ENCODE results near the gene SLC25A1.
"Not testable (repeated sequence)": the region's sequence is repeated elsewhere in the genome, so short reads cannot be mapped to it uniquely, and the experiment has no call there.

The SLC25A1 gene

DNA sequence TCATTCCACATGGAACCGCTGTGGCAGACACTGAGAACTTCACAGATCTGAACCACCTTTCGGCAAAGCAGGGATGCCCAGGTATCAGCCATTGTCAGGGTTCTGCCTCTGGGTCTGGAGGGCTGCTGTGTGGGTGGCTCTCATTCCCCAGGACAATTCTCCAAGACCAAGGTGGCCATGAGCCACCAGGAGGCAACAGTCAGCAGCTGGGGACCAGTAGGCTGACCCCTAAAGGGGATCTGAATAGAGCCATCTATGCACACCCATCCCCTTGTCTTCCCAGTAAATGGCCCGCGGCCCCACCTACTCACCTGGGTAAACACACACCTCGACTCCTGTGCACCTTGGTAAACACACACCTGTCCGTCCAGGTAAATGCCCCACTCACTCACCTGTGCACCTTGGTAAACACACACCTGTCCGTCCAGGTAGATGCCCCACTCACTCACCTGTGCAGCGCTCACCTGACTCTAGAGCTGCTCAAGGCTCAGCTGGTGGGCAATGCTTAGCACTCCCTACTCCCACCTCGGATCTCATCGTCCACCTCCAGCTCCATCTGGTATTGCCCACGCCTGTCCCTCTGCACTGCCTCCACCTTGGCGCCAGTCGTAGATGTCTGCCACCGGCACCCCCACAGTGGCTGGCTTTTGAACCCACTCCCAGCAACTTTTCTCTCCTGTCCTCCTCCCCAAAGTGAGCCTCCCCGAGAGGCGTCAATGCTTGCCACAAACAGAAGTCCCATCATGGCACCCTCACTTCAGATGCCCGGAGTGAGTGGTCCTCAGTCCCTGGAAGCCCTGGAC, 10.2 kb downstream of the SLC25A1 start:
- in situ Hi-C loops (cut with HindIII; ENCODE audit: low sequenced_read_pairs), result no loop called here

DNA sequence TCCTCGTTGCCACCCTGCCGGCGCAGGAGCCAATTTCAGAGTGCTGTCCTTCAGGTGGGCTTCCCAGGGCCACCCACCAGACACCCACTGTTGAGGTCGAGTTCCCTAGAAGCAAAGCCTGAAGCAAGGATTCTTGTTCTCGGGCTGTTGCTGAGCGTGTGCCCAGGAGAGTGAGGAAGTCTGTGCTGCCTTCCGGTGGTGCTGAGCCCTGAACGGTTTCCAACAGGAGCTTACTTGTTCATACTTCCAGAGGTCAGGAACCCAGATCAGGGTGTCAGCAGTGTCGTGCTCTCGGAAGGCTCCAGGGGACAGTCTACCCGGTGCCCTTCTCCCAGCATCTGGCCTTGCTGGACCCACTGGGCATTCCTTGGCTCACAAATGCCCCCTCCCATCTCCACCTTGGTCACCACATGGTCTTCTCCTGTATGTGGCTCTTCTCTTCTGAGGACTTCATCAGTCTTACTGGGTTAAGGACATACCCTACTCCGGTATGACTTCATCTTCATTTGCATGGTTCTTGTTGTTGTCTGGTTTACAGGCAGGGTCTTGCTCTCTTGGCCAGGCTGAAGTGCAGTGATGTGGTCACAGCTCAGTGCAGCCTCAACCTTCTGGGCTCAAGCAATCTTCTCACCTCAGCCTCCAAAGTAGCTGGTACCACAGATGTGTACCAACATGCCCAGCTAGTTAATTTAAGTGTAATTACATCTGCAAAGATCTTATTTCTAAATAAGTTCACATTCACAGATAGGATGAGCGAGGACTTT, 11.2 kb downstream of the SLC25A1 start:
- in situ Hi-C loops (cut with HindIII; ENCODE audit: low sequenced_read_pairs), result no loop called here

DNA sequence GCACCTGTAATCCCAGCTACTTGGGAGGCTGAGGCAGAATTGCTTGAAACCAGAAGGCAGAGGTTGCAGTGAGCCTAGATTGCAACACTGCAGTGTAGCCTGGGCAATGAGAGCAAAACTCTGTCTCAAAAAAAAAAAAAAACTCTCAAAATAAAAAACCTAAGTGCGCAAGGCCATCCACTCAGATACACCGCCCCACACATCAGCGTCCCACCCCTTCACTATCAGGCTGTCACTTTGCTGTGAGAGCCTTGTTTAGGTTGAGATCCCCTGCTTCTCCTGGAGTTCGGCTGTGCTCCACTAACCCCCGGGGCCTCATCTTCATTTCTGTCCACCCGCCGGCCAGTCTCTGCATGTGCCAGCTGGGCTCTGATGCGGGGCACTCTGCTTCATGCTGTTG, 12.1 kb downstream of the SLC25A1 start:
- in situ Hi-C loops (cut with HindIII; ENCODE audit: low sequenced_read_pairs), result no loop called here

DNA sequence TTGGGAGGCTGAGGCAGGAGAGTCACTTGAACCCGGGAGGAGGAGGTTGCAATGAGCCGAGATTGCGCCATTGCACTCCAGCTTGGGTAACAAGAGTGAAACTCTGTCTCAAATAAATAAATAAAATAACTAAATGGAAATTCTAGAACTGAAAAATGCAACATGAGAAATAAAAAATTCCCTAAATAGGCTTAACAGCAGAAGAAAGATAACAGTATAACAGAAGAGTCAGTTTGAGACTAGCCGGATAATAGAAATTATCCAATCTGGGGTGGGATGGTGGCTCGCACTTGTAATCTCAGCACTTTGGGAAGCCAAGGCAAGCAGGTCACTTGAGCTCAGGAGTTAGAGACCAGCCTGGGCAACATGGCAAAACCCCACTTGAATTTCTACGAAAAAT, 14.1 kb downstream of the SLC25A1 start:
- in situ Hi-C loops (cut with HindIII; ENCODE audit: low sequenced_read_pairs), result no loop called here

DNA sequence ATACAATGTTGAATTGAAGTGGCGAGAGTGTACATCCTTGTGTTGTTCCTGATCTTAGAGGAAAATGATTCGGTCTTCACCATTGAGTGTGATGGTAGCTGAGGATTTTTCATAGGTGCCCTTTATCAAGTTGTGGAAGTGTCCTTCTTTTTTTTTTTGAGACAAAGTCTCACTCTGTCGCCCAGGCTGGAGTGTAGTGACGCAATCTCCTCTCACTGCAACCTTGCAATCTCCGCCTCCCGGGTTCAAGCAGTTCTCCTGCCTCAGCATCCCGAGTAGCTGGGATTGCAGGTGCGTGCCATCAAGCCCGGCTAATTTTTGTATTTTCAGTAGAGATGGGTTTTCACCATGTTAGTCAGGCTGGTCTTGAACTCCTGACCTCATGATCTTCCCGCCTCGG, 19.9 kb downstream of the SLC25A1 start:
- in situ Hi-C loops (cut with HindIII; ENCODE audit: low sequenced_read_pairs), result not testable (repeated sequence)

DNA sequence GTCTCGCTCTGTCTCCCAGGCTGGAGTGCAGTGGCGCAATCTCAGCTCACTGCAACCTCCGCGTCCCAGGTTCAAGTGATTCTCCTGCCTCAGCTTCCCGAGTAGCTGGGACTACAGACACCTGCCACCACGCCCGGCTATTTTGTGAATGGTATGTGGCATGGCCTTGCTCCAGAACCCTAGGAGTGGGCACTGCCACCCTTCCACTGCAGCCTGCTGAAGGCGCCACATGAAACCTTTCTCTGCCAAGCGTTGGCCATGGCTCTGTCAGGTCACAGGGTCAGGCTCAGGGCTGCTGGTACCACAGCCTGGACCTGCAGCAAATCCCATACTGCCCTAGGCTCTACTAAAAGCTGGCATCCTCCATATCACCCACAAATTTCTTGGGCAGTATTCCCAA, 22.4 kb downstream of the SLC25A1 start:
- in situ Hi-C loops (cut with HindIII; ENCODE audit: low sequenced_read_pairs), result not testable (repeated sequence)

DNA sequence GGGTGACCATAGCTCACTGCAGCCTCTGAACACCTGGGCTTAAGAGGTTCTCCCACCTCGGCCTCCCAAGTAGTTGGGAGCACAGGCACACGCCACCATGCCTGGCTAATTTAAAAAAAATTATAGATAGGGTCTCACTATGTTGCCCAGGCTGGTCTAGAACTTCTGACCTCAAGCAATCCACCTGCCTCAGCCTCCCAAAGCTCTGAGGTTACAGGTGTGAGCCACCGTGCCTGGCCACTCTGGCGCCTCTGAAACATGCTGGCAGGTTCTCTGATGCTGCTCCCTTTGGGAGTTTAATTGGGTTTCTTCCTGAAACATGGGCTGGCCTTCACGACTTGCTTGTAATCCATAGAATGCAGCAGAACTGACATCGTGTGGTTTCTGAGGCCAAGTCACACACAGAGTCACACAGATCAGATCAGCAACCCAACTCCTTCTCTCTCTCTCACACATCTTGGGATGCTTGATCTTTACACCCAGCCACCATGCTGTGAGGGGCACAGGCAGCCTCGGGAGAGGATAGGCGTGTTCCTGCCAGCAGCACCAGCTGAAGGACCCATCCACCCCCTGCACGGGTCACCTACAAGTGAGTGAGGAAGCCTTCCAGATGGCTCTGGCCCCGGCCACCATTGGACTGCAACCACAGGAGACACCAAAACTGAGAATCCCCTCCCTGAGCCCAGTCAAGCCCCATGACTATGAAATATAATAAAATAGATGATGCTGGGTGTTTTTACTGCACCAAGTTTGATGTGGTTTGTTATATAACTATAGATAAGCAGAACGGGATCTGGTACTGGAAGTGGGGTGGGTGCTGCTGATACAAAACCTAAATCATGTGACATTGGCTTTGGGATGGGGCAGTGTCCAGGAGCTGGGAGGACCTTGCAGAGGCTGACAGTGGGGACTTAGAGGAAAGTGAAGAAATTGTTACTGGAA, 25.3 kb downstream of the SLC25A1 start:
- in situ Hi-C loops (cut with HindIII; ENCODE audit: low sequenced_read_pairs), result no loop called here

DNA sequence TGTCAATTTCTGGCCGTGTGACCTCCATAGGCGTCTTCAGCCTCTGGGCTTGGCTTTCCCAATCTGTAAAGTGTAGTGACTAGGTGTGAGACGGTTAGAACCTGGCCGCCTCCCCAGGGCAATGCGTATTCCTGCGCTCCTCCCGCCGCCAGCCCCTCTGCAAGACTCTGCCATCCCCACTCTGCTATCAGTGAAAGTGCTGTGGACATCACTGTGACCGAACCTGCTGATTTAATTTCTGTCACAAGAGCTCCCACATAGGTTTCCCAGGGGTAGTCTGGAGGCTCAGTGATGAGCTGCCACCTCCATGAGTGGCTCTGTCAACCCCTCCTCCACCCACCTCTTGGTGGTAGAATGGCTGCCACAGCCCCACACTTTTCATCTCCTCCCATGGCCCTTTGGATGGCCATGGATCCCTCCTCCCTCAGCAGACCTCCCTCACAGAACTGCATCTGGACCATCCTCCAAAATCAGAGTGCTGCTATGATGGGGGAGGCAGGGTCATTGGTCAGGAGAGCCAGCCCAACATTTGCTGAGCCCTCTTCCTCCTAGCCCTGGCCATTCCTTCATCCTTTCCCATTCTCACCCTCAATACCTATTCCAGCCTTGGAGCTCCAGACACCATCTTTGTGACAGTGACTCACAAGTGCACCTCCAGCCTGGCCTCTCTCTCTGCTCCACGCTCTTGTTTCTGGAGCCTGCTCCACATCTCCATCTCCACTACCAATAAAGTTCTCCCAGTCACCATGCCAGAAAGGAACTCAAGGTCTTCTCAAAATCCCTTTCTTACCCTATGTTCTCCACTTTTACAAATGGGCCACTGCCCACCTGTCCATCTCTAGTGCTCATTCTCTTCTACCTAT, 27.0 kb downstream of the SLC25A1 start:
- in situ Hi-C loops (cut with HindIII; ENCODE audit: low sequenced_read_pairs), result no loop called here

DNA sequence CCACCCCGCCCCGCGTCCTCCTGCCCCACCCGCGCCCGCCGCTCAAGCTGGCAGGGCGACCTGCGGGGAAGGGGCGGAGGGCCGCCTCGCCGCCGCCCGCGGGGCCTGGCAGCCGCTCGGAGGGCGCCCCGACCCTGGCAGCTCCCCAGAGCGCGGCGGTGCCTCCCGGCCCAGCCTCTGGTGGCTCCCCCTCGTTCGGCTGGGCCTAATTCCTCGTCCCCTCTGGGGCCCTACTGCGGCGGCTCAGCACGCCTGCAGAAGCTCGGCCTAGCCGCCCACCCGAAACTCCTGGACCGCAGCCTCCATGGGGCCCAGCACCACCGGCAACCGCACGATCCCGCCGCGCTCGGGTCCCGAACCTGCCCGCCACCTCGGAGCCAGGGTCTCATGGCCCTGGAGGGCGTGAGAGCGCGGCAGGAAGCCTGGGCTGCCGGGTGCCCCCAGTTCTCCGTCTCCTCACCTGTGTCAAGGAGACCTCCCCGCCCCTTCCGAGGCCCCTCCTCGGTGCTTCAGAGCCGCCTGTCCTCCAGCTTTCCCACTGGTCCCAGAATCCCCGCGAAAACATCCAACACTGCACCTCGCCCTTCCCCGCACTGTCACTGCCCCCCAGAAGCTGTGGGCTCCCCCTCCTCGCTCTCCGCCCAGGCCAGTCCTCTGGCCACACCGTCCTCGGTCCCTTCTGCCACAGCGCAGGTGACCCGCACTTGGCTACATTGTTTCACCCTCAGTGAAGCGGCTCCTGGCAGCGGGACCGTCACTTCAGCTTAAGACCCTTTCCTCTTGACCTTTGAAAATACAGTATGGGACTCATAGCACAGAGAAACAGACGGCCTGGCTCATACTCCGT, 27.8 kb downstream of the SLC25A1 start:
- in situ Hi-C loops (cut with HindIII; ENCODE audit: low sequenced_read_pairs), result no loop called here

DNA sequence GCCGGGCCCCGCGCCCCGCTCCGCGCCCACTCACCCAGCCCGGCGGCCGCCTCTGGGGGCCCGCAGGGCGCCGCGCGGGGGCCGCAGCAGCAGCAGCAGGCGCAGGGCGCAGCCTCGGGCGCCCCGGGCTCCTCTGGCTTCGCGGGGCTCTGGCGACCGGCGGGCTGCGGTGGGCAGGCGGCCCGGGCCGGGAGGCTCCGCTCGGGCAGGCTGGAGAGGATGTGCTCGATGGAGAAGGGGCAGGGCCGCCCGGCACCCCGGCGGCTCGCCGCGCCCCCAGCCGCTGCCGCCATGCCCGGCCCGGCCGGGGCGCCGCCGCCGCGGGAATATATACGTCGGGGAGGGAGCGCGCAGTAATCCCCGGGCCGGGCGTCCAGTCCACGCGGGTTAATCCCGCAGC, 28.5 kb downstream of the SLC25A1 start, which contains the start of gene GSC2:
Gene GSC2 (minus strand): TSS at position 302 of the 400 bp plus-strand sequence. CDS start 9 bp downstream, at position 293.
- in situ Hi-C loops (cut with HindIII; ENCODE audit: low sequenced_read_pairs), result no loop called here

DNA sequence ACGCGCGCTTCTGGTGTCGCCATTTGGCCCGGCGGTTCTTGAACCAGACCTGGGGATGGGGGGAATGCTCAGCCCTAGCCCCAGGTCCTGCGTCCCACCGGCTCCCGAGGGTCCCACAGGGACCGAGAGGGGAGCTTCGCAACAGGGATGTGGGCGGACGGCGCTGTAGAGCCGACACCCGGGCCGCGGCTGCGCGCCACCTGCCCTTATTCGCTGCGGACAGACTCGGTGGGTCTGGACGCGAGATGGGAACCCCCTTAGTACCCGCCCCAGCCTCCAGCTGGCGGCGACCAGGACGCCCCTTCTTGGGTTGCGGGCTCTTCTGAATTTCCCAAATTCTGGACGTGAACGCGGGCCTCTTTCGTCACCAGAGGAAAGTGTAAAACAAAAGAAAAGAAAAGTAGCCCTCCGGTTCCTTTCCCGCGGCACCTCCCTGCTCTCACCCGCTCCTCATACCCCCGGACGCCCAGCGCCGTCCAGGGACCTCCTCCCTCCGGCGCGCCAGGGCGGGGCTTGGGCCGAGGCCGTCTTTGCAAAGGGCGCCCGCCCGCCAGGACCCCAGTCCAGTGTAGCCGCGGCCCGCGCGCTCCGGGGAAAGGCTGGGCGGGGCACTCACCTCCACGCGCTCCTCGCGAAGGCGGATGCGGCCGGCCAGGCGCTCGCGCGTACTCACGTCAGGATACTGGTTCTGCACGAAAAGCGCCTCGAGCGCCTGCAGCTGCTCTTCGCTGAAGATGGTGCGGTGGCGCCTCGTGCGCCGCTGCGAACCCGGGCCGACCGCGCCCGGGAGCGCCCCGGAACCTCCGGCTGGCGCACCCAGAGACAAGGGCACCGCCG, 29.3 kb downstream of the SLC25A1 start:
- in situ Hi-C loops (cut with HindIII; ENCODE audit: low sequenced_read_pairs), result no loop called here

DNA sequence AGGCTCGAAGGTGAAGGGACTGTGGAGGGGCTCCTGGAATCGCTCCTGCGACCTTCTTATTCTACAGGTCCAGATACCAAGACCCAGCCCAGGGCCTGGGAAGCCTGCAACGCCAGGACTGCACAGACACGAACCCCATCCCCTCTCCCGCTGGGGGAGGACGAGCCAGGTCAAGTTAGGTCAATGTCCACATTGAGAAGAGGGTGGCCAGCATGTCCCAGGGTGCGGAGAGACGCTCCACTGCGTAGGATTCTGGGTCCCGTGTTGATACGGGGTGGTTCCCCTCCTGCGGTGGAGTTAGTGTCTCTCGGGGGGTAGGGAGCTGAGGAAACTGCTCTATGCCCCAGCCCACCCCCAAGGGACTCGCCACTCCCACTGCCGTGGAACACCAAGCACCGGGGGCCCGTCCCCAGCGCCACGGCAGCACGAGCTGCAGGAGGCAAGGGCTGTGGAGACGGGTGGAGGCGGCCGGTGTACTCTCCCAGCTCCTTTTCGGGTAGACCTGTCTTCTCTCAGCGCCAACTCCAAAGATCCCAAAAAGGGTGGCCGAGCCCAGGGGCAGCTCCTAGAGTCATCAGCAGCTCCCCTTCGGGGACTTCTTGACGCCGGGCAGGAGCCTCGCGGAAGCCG, 30.0 kb downstream of the SLC25A1 start:
- in situ Hi-C loops (cut with HindIII; ENCODE audit: low sequenced_read_pairs), result no loop called here

DNA sequence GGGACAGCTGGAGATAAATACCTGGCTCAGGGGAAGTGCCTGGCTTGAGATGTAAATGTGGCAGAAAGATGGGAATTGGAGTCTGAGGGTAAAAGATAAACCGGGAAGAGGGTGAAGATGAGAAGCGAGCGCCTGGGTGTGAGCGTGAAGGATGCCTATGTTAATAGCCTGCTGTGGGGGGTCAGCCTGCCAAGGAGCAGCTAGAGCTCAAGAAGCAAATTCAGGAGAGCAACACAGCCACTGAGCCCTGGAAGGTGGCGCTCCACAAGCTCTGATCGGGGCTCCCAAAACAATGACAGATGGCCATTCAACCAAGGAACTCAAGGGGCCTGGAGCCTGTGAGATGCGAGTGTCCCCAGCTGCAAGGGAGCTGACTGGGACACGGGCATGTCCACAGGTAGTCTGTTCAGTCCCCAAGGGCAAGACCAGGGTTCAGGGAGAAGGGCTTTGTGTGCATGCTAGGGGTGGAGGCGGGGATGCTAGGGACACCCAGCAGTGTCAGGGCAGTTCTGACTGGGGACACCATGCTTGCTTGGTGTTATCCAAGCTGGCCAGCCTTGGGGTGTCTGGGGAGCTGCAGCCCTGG, 31.2 kb downstream of the SLC25A1 start:
- in situ Hi-C loops (cut with HindIII; ENCODE audit: low sequenced_read_pairs), result no loop called here

DNA sequence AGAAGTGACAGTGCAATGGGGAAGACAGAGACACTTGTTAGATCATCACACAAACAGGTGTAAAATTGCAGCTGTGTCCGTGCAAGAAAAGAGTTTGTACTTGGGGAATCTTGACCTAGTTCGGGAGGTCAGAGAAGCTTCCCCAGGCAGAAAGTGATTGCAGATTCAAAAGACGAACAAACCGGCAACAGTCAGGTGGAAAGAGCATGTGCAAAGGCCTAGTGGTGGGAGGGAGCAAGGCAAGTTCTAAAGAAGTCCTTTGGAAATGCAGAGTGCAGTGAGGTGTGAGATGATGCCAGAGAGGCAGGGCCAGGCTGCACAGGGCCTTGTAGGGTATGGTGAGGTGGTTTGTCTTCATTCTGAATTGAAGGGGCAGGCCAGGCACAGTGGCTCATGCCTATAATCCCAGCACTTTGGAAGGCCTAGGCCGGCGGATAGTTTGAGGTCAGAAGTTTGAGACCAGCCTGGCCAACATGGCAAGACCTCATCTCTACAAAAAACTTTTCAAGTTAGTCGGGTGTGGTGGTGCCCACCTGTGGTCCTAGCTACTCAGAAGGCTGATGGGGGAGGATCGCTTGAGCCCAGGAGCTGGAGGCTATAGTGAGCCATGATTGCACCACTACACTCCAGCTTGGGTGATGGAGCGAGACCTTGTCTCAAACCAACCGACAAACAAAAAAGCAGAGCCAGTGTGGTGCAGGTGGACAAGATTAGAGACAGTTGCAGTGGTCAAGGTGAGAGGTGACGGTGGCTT, 32.1 kb downstream of the SLC25A1 start:
- in situ Hi-C loops (cut with HindIII; ENCODE audit: low sequenced_read_pairs), result no loop called here

DNA sequence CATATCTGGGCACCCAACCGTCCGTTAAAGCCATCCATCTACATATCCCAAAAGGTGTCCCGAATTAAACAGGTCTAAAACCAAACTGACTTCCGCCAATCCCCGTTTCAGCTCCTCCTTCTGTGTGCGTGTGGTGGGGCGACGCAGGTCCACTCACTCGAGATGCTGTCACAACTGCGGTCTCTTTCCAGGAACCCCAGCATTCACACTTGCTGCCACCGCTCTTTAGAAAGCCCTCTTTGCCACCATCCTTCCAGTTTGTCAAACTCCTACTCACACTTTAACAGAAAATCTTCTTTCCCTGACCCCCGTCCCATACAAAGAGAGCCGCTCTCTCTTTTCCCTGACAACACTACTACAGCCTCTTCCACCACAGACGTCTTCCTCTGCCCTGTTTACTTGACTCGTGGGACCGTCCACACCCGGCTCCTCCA, 34.6 kb downstream of the SLC25A1 start:
- in situ Hi-C loops (cut with HindIII; ENCODE audit: low sequenced_read_pairs), result no loop called here

DNA sequence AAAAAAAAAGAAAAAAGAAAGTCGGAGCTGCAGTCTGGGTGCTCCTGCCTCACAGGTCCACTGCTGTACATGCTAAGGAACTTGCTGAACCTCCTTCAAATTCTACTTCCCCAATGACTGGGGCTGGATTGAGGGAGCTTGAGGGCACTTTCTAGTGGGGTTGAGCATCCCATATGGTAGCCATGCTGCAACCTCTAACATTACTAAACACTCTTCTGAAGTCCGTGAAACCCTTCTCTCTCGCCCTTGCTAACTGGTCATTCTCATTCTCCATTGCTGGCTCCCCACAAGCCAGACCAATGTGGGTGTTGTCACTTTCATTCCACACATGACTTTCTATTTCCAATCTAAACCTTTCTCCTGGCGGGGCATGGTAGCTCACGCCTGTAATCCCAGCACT, 35.3 kb downstream of the SLC25A1 start:
- in situ Hi-C loops (cut with HindIII; ENCODE audit: low sequenced_read_pairs), result no loop called here

DNA sequence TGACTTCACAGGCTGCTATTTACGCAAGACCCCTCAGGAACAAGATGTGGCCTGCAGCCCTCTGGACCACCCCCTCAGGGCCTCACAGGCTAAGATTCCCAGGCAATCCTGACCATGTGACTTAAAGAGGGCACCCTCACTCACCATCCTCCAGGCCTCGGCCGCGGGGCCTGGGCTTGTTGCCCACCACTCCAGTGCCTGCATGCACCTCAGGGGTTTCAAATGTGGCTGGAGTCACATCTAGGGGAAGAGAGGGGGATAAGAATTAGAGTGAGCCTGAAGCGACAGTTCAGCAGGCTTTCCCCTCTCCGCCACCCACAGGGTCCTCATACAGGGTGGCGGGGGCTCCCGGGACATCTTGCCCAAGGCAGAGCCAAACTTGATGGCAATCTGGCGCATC, 36.1 kb downstream of the SLC25A1 start:
- in situ Hi-C loops (cut with HindIII; ENCODE audit: low sequenced_read_pairs), result no loop called here
